MM.1S (cell line): ENCODE results near the gene ZNF469.

Experiments
- DNase-seq: peaks from one replicate; pipeline ENCODE4 v3.0.0-alpha.2; 2015
- H2AFZ ChIP-seq: fragments of 300-600 bp; sonication (generic); 2 replicates; pipeline ENCODE4 v1.6.0; 2016; ENCODE audit warnings: antibody characterized with exemption, low read length
- H3F3A ChIP-seq: fragments of 300-600 bp; sonication (generic); 2 replicates; pipeline ENCODE4 v1.6.1; 2016; ENCODE audit warnings: mild to moderate bottlenecking, antibody characterized with exemption, low read length, moderate library complexity, mixed read lengths; ENCODE audit not compliant: insufficient read depth
- H3K27ac ChIP-seq: fragments of 300-600 bp; sonication (generic); 2 replicates; pipeline ENCODE4 v1.5.1; 2016; ENCODE audit warnings: mild to moderate bottlenecking, low read length
- H3K27me3 ChIP-seq: fragments of 300-600 bp; sonication (generic); replicated peaks from 2 replicates; pipeline ENCODE4 v1.6.0; 2016; ENCODE audit warnings: low read length; ENCODE audit not compliant: insufficient read depth
- H3K36me3 ChIP-seq: fragments of 300-600 bp; sonication (generic); replicated peaks from 2 replicates; pipeline ENCODE4 v1.6.1; 2016; ENCODE audit warnings: mild to moderate bottlenecking, low read length, mixed read lengths; ENCODE audit not compliant: insufficient read depth
- H3K4me1 ChIP-seq: fragments of 300-600 bp; sonication (generic); 2 replicates; pipeline ENCODE4 v1.6.1; 2016; ENCODE audit warnings: low read length, mixed read lengths
- H3K4me2 ChIP-seq: fragments of 300-600 bp; sonication (generic); 2 replicates; pipeline ENCODE4 v1.6.0; 2016; ENCODE audit warnings: low read depth, low read length
- H3K4me3 ChIP-seq: fragments of 300-600 bp; sonication (generic); 2 replicates; pipeline ENCODE4 v1.5.1; 2016; ENCODE audit warnings: low read length, mixed read lengths
- H3K79me2 ChIP-seq: fragments of 300-600 bp; sonication (generic); 2 replicates; pipeline ENCODE4 v1.6.1; 2016; ENCODE audit warnings: mixed run types, low read length, mixed read lengths
- H3K9ac ChIP-seq: fragments of 300-600 bp; sonication (generic); 2 replicates; pipeline ENCODE4 v1.6.1; 2016; ENCODE audit warnings: low read length, mixed read lengths
- H3K9me2 ChIP-seq: fragments of 300-600 bp; sonication (generic); replicated peaks from 2 replicates; pipeline ENCODE4 v1.6.1; 2016; ENCODE audit warnings: mild to moderate bottlenecking, low read length, mixed read lengths; ENCODE audit not compliant: insufficient read depth
- H3K9me3 ChIP-seq: fragments of 300-600 bp; sonication (generic); replicated peaks from 2 replicates; pipeline ENCODE4 v1.6.1; 2016; ENCODE audit warnings: mild to moderate bottlenecking, low read length, mixed read lengths; ENCODE audit not compliant: insufficient read depth
- H4K20me1 ChIP-seq: fragments of 300-600 bp; sonication (generic); 2 replicates; pipeline ENCODE4 v1.6.1; 2016; ENCODE audit warnings: mild to moderate bottlenecking, low read length, moderate library complexity, mixed read lengths; ENCODE audit not compliant: insufficient read depth
- EZH2 ChIP-seq: fragments of 300-600 bp; sonication (generic); optimal IDR thresholded peaks from 2 replicates; pipeline ENCODE3; 2017; ENCODE audit warnings: low read depth, mild to moderate bottlenecking, antibody characterized with exemption, low read length, mixed read lengths
- EZH2phosphoT487 ChIP-seq: fragments of 300-600 bp; sonication (generic); IDR thresholded peaks from 2 replicates; pipeline ENCODE4 v1.6.1; 2018; ENCODE audit warnings: antibody characterized with exemption, low read length
- TF ChIP-seq, protein P1 (sequence below): fragments of 300-600 bp; sonication (generic); IDR thresholded peaks from 2 replicates; pipeline ENCODE4 v1.5.1; 2016; ENCODE audit warnings: antibody characterized with exemption, low read length, mixed read lengths

The ZNF469 gene

GRCh38 chr16:88348377-88349152, 34.2 kb upstream of the ZNF469 start:
- no peak overlapping the region for H3K4me3 ChIP-seq
- no peaks in the 10 kb centered on the region for H3K36me3 ChIP-seq
- no peaks in the 10 kb centered on the region for H4K20me1 ChIP-seq
- no peak overlapping the region for H3K9ac ChIP-seq
- H3K9me3 ChIP-seq: no peaks in the 10 kb centered on the region
- H3K79me2 ChIP-seq: no peaks in the 10 kb centered on the region
- peaks cover 22% of the 10 kb centered on the region for H3K27me3 ChIP-seq
- no peak for DNase-seq
- TF ChIP-seq, protein P1, sequence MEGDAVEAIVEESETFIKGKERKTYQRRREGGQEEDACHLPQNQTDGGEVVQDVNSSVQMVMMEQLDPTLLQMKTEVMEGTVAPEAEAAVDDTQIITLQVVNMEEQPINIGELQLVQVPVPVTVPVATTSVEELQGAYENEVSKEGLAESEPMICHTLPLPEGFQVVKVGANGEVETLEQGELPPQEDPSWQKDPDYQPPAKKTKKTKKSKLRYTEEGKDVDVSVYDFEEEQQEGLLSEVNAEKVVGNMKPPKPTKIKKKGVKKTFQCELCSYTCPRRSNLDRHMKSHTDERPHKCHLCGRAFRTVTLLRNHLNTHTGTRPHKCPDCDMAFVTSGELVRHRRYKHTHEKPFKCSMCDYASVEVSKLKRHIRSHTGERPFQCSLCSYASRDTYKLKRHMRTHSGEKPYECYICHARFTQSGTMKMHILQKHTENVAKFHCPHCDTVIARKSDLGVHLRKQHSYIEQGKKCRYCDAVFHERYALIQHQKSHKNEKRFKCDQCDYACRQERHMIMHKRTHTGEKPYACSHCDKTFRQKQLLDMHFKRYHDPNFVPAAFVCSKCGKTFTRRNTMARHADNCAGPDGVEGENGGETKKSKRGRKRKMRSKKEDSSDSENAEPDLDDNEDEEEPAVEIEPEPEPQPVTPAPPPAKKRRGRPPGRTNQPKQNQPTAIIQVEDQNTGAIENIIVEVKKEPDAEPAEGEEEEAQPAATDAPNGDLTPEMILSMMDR: no peak
- TF ChIP-seq EZH2phosphoT487: no peak
- no peak for TF ChIP-seq EZH2
- H3K4me1 ChIP-seq: no peaks in the 10 kb centered on the region
- H3K27ac ChIP-seq: no peak overlapping the region
- H3K4me2 ChIP-seq: no peak overlapping the region
- no peaks in the 10 kb centered on the region for H3F3A ChIP-seq
- H3K9me2 ChIP-seq: no peaks in the 10 kb centered on the region
- H2AFZ ChIP-seq: no peak overlapping the region

- no peaks in the 10 kb centered on the region for H3K9me2 ChIP-seq
- H3K4me1 ChIP-seq: no peaks in the 10 kb centered on the region
- no peak overlapping the region for H3K4me2 ChIP-seq
- DNase-seq: no peak
- H3K27ac ChIP-seq: no peak overlapping the region
- TF ChIP-seq EZH2phosphoT487: no peak
- no peak for TF ChIP-seq EZH2
- TF ChIP-seq, protein P1: no peak
- no peaks in the 10 kb centered on the region for H3K79me2 ChIP-seq
- no peak overlapping the region for H3K4me3 ChIP-seq
- peaks cover 28% of the 10 kb centered on the region for H3K27me3 ChIP-seq
- no peaks in the 10 kb centered on the region for H4K20me1 ChIP-seq
- no peak overlapping the region for H2AFZ ChIP-seq
- no peaks in the 10 kb centered on the region for H3F3A ChIP-seq
- no peaks in the 10 kb centered on the region for H3K9me3 ChIP-seq
- no peaks in the 10 kb centered on the region for H3K36me3 ChIP-seq
- H3K9ac ChIP-seq: no peak overlapping the region
Measured at GRCh38 chr16:88349153-88349902, 33.4 kb upstream of the ZNF469 start.

GRCh38 chr16:88349903-88350900, 32.6 kb upstream of the ZNF469 start:
- Histone ChIP-seq H3K27me3 (peaks cover 27% of the 10 kb centered on the region), H3K4me2 (no peak overlapping the region), H3F3A (no peaks in the 10 kb centered on the region), H4K20me1 (no peaks in the 10 kb centered on the region), H3K79me2 (no peaks in the 10 kb centered on the region), H3K9ac (no peak overlapping the region), H3K9me2 (no peaks in the 10 kb centered on the region), H2AFZ (no peak overlapping the region), H3K4me3 (no peak overlapping the region), H3K9me3 (no peaks in the 10 kb centered on the region), H3K27ac (no peak overlapping the region), H3K4me1 (no peaks in the 10 kb centered on the region), H3K36me3 (no peaks in the 10 kb centered on the region)
- no peak for TF ChIP-seq EZH2
- TF ChIP-seq EZH2phosphoT487: no peak
- TF ChIP-seq, protein P1: no peak
- DNase-seq: no peak
